Stimulated activated CD8-positive, alpha-beta memory T cell treated with anti-CD3 and anti-CD28 coated beads, Interleukin-15, amount 100 ng/mL, for 24 hours (primary cell): ENCODE data around the gene PPIP5K2.
"Not testable (repeated sequence)": the region's sequence is repeated elsewhere in the genome, so short reads cannot be mapped to it uniquely, and the experiment has no call there.

ENCODE experiments used
- DNase-seq: peaks from one replicate; pipeline ENCODE4 v3.0.0-alpha.2; 2020; ENCODE audit warnings: low read depth

The PPIP5K2 gene

GRCh38 chr5:103208460-103208859 lies 88.4 kb downstream of the PPIP5K2 start:
- DNase-seq, result no peak

GRCh38 chr5:103209065-103209464 lies 89.0 kb downstream of the PPIP5K2 start:
- no peak for DNase-seq

DNA sequence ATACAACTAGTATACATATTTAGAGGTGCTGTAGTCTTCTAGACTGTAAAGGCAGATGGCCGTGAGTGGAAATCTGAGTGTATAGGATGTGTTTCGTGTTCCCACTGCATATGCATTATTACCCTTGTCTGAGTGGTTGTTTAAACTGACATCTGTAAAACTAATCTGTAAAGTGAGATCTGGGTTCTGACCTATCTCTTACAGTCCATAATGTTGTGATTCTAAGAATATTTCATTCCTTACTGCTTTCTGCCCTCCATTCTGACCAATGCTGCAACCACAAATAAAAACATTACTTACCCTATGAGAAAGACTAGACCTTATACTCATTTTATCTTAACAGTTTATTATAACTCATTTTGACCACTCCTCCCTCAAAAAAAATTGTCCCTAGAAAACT lies 90.9 kb downstream of the PPIP5K2 start:
- no peak for DNase-seq

GRCh38 chr5:103211576-103212561 lies 91.8 kb downstream of the PPIP5K2 start:
- no peak for DNase-seq

- DNase-seq, result no peak
Observed at GRCh38 chr5:103216137-103216536, 96.0 kb downstream of the PPIP5K2 start.

DNA sequence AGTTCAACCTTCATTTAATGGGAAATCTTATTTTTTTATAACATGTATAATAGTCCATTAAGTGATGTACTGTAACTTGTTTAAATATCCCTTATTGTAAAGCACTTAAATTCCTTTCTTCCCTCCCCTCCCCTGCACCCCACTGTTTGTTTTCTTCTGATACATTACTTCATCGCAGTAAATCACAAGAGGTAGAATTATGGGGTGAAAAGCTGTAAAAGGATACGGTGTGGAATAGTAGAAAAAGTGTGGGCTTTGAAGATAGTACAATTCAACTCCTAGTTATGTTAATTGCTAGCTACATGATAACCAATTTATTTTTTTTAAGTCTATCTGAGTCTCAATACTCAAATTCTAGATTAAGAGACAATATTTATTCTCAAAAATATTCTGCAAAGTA lies 96.6 kb downstream of the PPIP5K2 start:
- no peak for DNase-seq

DNA sequence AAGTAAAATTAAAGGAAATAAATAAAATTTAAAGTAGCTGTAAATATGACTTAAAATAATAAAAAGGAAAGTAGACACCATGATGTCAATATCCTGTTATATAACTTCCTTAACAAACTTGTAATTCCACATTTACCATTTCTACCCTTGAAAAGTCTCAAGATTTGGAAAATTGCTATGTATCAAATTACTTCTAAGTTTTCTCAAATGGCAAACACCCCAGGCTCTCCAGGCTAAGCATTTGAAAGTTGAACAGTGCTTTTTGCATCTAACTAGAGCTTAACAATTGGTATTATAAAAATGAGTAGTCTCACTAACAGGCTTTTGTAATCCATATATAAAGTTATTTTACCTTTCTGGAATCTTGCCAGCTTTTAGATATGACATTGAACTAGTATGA lies 97.0 kb downstream of the PPIP5K2 start:
- DNase-seq, result no peak

DNA sequence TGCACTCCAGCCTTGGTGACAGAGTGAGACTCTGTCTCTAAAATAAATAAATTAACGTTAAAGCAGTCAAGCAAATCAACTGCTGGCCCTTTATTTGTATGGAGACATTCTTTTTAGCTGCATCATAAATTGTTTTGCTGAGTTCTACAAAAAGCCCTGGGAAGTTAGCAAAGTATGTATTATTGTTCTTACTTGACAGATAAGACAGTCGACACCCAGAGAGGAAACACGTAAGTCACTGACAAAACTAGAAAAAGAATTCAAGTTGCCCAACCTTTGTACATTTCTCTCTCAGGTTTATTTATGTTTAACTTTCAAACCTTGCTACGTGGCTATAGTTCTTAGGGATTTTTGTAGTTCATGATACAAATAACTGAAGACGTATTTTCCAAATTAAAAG lies 98.1 kb downstream of the PPIP5K2 start:
- no peak for DNase-seq

DNA sequence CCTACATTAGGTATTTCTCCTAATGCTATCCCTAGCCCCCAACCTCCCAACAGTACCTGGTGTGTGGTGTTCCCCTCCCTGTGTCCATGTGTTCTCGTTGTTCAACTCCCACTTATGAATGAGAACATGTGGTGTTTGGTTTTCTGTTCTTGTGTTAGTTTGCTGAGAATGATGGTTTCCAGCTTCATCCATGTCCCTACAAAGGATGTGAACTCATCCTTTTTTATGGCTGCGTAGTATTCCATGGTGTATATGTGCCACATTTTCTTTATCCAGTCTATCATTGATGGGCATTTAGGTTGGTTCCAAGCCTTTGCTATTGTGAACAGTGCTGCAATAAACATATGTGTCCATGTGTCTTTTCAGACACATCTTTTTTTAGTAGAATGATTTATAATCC lies 99.0 kb downstream of the PPIP5K2 start:
- DNase-seq, result not testable (repeated sequence)

- DNase-seq, result no peak
Observed at GRCh38 chr5:103223031-103223955, 103.2 kb downstream of the PPIP5K2 start.

GRCh38 chr5:103224118-103224893 lies 104.2 kb downstream of the PPIP5K2 start:
- DNase-seq, result no peak

GRCh38 chr5:103224894-103225246 lies 104.8 kb downstream of the PPIP5K2 start:
- DNase-seq, result no peak

DNA sequence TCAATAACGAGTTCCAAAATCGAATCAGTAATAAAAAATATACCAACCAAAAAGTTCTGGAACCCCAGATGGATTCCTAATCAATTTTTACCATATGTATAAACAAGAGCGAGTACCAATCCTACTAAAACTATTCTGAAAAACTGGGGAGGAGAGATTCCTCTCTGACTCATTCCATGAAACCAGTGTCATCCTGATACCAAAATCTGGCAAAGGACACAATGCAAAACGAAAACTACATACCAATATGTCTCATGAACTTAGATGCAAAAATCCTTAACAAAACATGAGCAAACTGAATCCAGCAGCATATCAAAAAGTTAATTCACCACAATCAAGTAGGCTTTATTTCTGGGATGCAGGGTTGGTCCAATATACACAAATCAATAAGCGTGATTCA lies 108.0 kb downstream of the PPIP5K2 start:
- no peak for DNase-seq

GRCh38 chr5:103228588-103228987 lies 108.5 kb downstream of the PPIP5K2 start:
- no peak for DNase-seq

GRCh38 chr5:103232393-103232999 lies 112.4 kb downstream of the PPIP5K2 start:
- DNase-seq, result no peak

DNA sequence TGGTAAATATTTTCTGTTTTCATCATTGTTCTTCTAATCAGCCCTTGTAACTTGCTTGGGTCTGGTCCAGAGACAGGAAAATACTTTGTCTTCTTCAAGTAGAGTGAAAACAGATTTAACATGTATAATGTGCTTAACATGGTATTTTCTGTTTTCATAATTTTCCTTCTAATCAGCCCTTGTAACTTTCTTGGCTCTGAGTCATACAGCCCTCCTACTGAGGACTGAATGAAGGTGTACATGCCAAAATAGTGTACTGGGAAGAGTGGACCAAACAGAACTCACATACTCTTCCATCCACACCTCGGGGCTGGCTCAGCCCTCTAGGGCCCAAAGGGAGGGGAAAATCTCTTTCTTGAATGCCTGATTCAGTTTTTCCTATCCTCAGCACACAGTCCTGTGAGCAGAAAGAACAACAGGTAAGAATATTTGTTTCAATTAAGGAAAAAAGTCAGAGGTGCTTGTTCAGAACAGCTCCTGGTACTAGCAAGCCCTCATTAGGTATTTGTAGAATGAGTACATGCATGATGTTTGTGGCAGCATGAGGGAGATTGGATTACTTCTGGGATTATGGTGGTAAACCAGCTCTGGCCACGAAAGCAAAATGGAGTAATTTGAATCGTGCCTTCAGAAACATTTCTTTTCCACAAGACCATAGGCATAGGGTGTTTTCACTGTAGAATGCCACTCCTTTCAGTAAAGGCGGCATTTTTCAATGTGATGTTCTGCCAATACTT lies 114.3 kb downstream of the PPIP5K2 start:
- DNase-seq, result no peak

- DNase-seq, result no peak
Observed at GRCh38 chr5:103235891-103236290, 115.8 kb downstream of the PPIP5K2 start.

GRCh38 chr5:103237778-103238177 lies 117.7 kb downstream of the PPIP5K2 start:
- no peak for DNase-seq

GRCh38 chr5:103243665-103244064 lies 123.6 kb downstream of the PPIP5K2 start:
- DNase-seq, result no peak

- no peak for DNase-seq
Observed at GRCh38 chr5:103244398-103244797, 124.3 kb downstream of the PPIP5K2 start.

- DNase-seq, result no peak
Observed at GRCh38 chr5:103245761-103246160, 125.7 kb downstream of the PPIP5K2 start.
